B cell (primary cell): ENCODE measurements around the gene DCBLD1.

ENCODE experiments used
- CTCF ChIP-seq: fragments of 200-600 bp; IDR thresholded peaks from one replicate; pipeline ENCODE4 v1.8.0; 2022; ENCODE audit warnings: antibody characterized with exemption, mild to moderate bottlenecking
- EZH2 ChIP-seq: IDR thresholded peaks from 2 replicates; pipeline ENCODE4 v1.6.1; 2012; ENCODE audit warnings: borderline replicate concordance, low read depth, mild to moderate bottlenecking, moderate library complexity, low read length; ENCODE audit not compliant: insufficient read depth, poor library complexity, severe bottlenecking

GRCh38 chr6:117542493-117542892 lies 60.0 kb downstream of the DCBLD1 start:
- TF ChIP-seq CTCF (no peak), EZH2 (no peak)
